ENCODE data around the gene SERPINB1.

Gene SERPINB1

GRCh38 chr6:2827142-2827541, 14.5 kb downstream of the SERPINB1 start:
- in situ Hi-C loops (cut with HindIII; ENCODE audit: low sequenced_read_pairs), result loop anchor here (25.0 kb wide), 1 partner anchor 160 kb away; the partner anchor contains the start of gene NQO2
- DNase-seq (ENCODE audit: low read depth, low spot score), result no peak
- no peak overlapping the region for H3K4me3 ChIP-seq (ENCODE audit: low read depth, low read length)
- TF ChIP-seq, protein P1, sequence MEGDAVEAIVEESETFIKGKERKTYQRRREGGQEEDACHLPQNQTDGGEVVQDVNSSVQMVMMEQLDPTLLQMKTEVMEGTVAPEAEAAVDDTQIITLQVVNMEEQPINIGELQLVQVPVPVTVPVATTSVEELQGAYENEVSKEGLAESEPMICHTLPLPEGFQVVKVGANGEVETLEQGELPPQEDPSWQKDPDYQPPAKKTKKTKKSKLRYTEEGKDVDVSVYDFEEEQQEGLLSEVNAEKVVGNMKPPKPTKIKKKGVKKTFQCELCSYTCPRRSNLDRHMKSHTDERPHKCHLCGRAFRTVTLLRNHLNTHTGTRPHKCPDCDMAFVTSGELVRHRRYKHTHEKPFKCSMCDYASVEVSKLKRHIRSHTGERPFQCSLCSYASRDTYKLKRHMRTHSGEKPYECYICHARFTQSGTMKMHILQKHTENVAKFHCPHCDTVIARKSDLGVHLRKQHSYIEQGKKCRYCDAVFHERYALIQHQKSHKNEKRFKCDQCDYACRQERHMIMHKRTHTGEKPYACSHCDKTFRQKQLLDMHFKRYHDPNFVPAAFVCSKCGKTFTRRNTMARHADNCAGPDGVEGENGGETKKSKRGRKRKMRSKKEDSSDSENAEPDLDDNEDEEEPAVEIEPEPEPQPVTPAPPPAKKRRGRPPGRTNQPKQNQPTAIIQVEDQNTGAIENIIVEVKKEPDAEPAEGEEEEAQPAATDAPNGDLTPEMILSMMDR (IDR thresholded peaks at IDR 0.05; ENCODE audit: low read depth, low read length), result no peak

GRCh38 chr6:2826131-2826530, 15.5 kb downstream of the SERPINB1 start:
- H3K4me3 ChIP-seq (ENCODE audit: low read depth, low read length), result no peak overlapping the region
- TF ChIP-seq, protein P1 (IDR thresholded peaks at IDR 0.05; ENCODE audit: low read depth, low read length), result no peak
- in situ Hi-C loops (cut with HindIII; ENCODE audit: low sequenced_read_pairs), result loop anchor here (25.0 kb wide), 1 partner anchor 161 kb away; the partner anchor contains the start of gene NQO2
- DNase-seq (ENCODE audit: low read depth, low spot score), result no peak

DNA sequence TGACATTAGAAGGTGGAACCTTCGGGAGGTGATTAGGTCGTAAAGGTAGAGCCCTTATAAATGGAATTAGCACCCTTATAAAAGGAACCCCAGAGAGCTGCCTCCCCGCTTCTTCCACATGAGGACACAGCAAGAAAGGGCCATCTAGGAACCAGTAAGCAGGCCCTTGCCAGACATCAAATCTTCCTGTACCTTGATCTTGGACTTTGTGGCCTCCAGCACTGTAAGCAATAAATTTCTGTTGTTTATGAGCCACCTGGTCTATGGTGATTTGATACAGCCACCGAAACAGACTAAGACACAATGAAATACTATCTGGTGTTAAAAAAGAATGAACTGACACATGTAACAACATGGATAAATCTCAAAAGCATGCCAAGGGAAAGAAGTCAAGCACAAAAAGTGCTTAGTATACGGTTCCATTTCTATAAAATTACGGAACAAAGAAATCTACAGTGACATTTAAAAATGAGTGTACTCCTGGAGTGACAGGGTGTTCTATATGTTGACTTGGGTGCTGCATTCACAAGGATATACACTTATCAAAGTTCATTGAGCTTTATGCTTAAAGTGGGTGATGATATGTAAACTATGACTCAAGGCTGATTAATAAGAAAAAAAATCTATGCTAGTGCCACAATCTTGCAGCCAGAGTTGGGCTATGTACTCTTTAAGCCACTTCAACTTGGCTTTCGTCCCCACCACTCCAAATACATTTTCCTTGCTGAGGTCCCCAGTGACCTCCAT, 18.4 kb downstream of the SERPINB1 start:
- H3K4me3 ChIP-seq (ENCODE audit: low read depth, low read length), result no peak overlapping the region

GRCh38 chr6:2821554-2821953, 20.1 kb downstream of the SERPINB1 start:
- in situ Hi-C loops (cut with HindIII; ENCODE audit: low sequenced_read_pairs), result no loop called here
- H3K4me3 ChIP-seq (ENCODE audit: low read depth, low read length), result no peak overlapping the region
- DNase-seq (ENCODE audit: low read depth, low spot score), result no peak
- TF ChIP-seq, protein P1 (IDR thresholded peaks at IDR 0.05; ENCODE audit: low read depth, low read length), result no peak

More for the DNA sequence above, 18.4 kb downstream of the SERPINB1 start:
- in situ Hi-C loops (cut with HindIII; ENCODE audit: low sequenced_read_pairs), result no loop called here
- no peak for DNase-seq (ENCODE audit: low read depth, low spot score)
- TF ChIP-seq, protein P1 (IDR thresholded peaks at IDR 0.05; ENCODE audit: low read depth, low read length), result no peak

GRCh38 chr6:2820415-2820814, 21.2 kb downstream of the SERPINB1 start:
- no peak overlapping the region for H3K4me3 ChIP-seq (ENCODE audit: low read depth, low read length)
- DNase-seq (ENCODE audit: low read depth, low spot score), result peak; percentile 16
- TF ChIP-seq, protein P1 (IDR thresholded peaks at IDR 0.05; ENCODE audit: low read depth, low read length), result no peak
- in situ Hi-C loops (cut with HindIII; ENCODE audit: low sequenced_read_pairs), result no loop called here

- DNase-seq (ENCODE audit: low read depth, low spot score), result no peak
- H3K4me3 ChIP-seq (ENCODE audit: low read depth, low read length), result no peak overlapping the region
- TF ChIP-seq, protein P1 (IDR thresholded peaks at IDR 0.05; ENCODE audit: low read depth, low read length), result no peak
- in situ Hi-C loops (cut with HindIII; ENCODE audit: low sequenced_read_pairs), result no loop called here
Observed at GRCh38 chr6:2819978-2820377, 21.7 kb downstream of the SERPINB1 start.

Measured in astrocyte of the spinal cord (primary cell).